Activated CD8-positive, alpha-beta T cell treated with anti-CD3 and anti-CD28 coated beads, Interleukin-2, amount 10 ng/mL, durations not matched to agents 7 days and 5 days (primary cell): ENCODE results near the gene IFIT1B. TPM values are rescaled to one million over a fixed set of nuclear protein-coding genes. Genes with fewer than 3 reads are reported as not detected.
A peak's percentile ranks its signal among the peaks of the same experiment; 100 is the strongest.
"Not testable (repeated sequence)": the region's sequence is repeated elsewhere in the genome, so short reads cannot be mapped to it uniquely, and the experiment has no call there.

Experiments used
- ATAC-seq: fragments of 150-1000 bp; cut with Tn5 transposase; one replicate; pipeline ENCODE4 v1.10.0; 2021; ENCODE audit warnings: moderate library complexity
- CTCF ChIA-PET: fragments of 350-600 bp; sonication (Branson Sonifier 250); formaldehyde crosslinking; loops from one replicate; lab custom pipeline; 2021; ENCODE audit warnings: antibody characterized with exemption; lab: Charles Lee
- POLR2A ChIA-PET: fragments of 350-600 bp; sonication (Branson Sonifier 250); formaldehyde crosslinking; loops from one replicate; lab custom pipeline; 2021; ENCODE audit warnings: antibody characterized with exemption; lab: Charles Lee
- DNase-seq: peaks from one replicate; pipeline ENCODE4 v3.0.0-alpha.2; 2020
- H3K27ac Mint-ChIP-seq: one replicate; pipeline ENCODE4 v1.8.0; 2021; ENCODE audit warnings: mild to moderate bottlenecking, mixed read lengths
- H3K27me3 Mint-ChIP-seq: one replicate; pipeline ENCODE4 v1.8.0; 2021; ENCODE audit warnings: low read depth, mixed read lengths
- H3K36me3 Mint-ChIP-seq: one replicate; pipeline ENCODE4 v1.8.0; 2021; ENCODE audit warnings: low read depth, mixed read lengths
- H3K4me1 Mint-ChIP-seq: one replicate; pipeline ENCODE4 v1.8.0; 2021; ENCODE audit warnings: low read depth, mixed read lengths
- H3K4me3 Mint-ChIP-seq: one replicate; pipeline ENCODE4 v1.8.0; 2021; ENCODE audit warnings: mild to moderate bottlenecking, mixed read lengths
- H3K9me3 Mint-ChIP-seq: one replicate; pipeline ENCODE4 v1.8.0; 2022; ENCODE audit warnings: mixed read lengths; ENCODE audit not compliant: insufficient read depth
- total RNA-seq, 2 experiments: library from RNA; stranded (reverse); gene quantifications; one replicate each; pipeline ENCODE4 v1.2.3, GENCODE V29; 2021

IFIT1B gene, protein sequence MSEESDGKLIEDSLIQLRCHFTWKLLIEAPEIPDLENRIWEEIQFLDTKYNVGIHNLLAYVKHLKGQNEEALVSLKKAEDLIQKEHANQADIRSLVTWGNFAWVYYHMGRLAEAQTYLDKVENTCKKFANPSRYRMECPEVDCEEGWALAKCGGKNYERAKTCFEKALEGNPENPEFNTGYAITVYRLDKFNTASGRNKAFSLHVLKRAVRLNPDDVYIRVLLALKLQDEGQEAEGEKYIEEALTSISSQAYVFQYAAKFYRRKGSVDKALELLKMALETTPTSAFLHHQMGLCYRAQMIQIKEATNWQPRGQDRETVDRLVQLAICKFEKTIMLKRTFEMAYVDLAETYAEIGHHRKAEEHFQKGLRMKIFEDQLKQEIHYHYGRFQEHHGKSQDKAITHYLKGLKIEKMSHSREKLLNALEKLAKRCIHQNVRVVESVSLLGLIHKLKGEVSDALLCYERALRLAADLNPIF
- not detected for total RNA-seq

- Mint-ChIP-seq H3K36me3 (no peaks in the 10 kb centered on the region), H3K27ac (no peak within 1 kb of the TSS), H3K27me3 (peaks cover 4% of the 10 kb centered on the region), H3K4me1 (no peaks in the 10 kb centered on the region), H3K4me3 (no peak within 1 kb of the TSS), H3K9me3 (no peaks in the 10 kb centered on the region)
- ATAC-seq (no peak), DNase-seq (no peak)
- POLR2A ChIA-PET = interaction anchor here (1.4 kb wide), 1 partner anchor 39 kb away, joined by 5 read pairs; no protein-coding TSS in a partner anchor
- CTCF ChIA-PET = interaction anchor here (0.7 to 1.3 kb wide), 3 partner anchors 9 to 14 kb away, joined by 3 to 11 read pairs (median 4); partner anchors contain the start of gene IFIT1
These were observed at the start of gene IFIT1B for GRCh38 chr10:89377705-89378637. Gene IFIT1B, plus strand, starts transcription at chr10:89378056. Its CDS starts 80 bp downstream, at chr10:89378136.

DNA sequence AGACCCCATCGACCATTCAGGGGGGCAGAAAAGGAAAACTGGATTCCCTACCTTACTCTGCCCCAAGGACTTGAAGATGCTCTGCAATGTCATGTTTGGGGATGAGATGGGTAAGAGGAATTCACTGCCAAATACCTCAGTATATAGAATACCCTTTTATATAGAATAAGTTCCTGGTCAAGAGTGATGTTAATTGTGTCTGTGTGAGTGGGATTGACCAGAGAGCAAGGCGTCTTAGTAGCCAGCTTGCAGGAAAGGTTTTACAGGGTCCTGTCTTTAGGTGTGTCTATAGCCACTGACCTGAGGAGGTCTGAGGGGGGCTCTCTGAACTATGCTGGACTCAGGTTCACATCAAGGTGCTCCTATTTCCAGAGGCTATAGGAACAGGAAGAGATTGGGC, 48.7 kb upstream of the IFIT1B start:
- Mint-ChIP-seq H3K27me3 (no peaks in the 10 kb centered on the region), H3K4me1 (peaks cover 72% of the 10 kb centered on the region), H3K9me3 (no peaks in the 10 kb centered on the region), H3K27ac (no peak overlapping the region), H3K36me3 (peaks cover 49% of the 10 kb centered on the region), H3K4me3 (peak overlapping the region; percentile 93)
- ATAC-seq (no peak), DNase-seq (no peak)
- CTCF ChIA-PET = interaction anchor here (1.2 kb wide), 1 partner anchor 40 kb away, joined by 3 read pairs; no protein-coding TSS in a partner anchor
- POLR2A ChIA-PET = interaction anchor here (2.3 to 2.8 kb wide), 2 partner anchors 63 to 85 kb away, joined by 19 to 23 read pairs; partner anchors contain the start of genes IFIT1 and IFIT5

GRCh38 chr10:89330014-89330413, 47.8 kb upstream of the IFIT1B start:
- H3K27ac Mint-ChIP-seq = peak overlapping the region; percentile 77
- peaks cover 51% of the 10 kb centered on the region for H3K36me3 Mint-ChIP-seq
- H3K9me3 Mint-ChIP-seq, CTCF ChIA-PET, ATAC-seq, DNase-seq, H3K27me3 Mint-ChIP-seq: not testable (repeated sequence)
- peak overlapping the region; percentile 93 for H3K4me3 Mint-ChIP-seq
- peaks cover 76% of the 10 kb centered on the region for H3K4me1 Mint-ChIP-seq
- POLR2A ChIA-PET = interaction anchor here (0.9 to 2.0 kb wide), 2 partner anchors 63 to 84 kb away, joined by 3 to 12 read pairs; partner anchors contain the start of genes IFIT1 and IFIT5

DNA sequence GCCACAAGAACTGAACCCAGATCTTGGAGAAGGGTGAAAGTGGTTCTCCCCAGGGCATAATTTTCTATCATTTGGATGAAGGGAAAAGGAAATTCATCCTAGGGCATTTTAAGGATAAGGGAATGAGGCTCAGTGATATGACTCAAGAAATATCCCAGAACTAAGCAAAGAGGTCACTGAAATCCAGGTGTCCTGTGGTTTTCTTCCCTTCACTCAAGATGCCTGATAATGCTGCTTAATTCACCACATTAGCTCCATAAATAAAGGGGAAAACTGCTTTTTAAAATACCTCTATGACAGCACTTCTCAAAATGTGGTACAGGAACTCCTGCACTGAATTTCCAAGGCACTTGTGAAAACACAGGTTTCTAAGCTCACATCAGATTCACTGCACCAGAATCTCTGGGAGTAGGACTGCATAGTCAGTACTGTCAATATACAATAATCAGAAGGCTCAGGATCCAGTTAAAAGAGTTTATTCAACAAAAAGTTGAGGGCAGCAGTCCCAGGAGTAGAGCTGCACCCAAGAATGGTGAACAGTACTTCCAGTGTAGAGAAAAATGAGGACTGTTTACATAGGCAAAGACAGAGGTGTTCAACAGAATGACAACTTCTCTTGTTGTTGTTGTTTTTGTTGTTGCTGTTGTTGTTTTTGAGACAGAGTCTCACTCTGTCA, 47.2 kb upstream of the IFIT1B start:
- ChIA-PET CTCF (interaction anchor here (1.0 to 2.2 kb wide), 2 partner anchors 39 to 58 kb away, joined by 3 to 9 read pairs; no protein-coding TSS in a partner anchor), POLR2A (interaction anchor here (0.6 to 2.0 kb wide), 6 partner anchors 35 to 504 kb away, joined by 3 to 12 read pairs (median 4); partner anchors contain the start of genes IFIT1, IFIT5 and KIF20B)
- peaks cover 6% of the 10 kb centered on the region for H3K27me3 Mint-ChIP-seq
- peak overlapping the region; percentile 93 for H3K4me3 Mint-ChIP-seq
- H3K4me1 Mint-ChIP-seq = peaks cover 82% of the 10 kb centered on the region
- DNase-seq = no peak
- ATAC-seq = no peak
- H3K9me3 Mint-ChIP-seq = no peaks in the 10 kb centered on the region
- peak overlapping the region; percentile 78 for H3K27ac Mint-ChIP-seq
- H3K36me3 Mint-ChIP-seq = peaks cover 53% of the 10 kb centered on the region

DNA sequence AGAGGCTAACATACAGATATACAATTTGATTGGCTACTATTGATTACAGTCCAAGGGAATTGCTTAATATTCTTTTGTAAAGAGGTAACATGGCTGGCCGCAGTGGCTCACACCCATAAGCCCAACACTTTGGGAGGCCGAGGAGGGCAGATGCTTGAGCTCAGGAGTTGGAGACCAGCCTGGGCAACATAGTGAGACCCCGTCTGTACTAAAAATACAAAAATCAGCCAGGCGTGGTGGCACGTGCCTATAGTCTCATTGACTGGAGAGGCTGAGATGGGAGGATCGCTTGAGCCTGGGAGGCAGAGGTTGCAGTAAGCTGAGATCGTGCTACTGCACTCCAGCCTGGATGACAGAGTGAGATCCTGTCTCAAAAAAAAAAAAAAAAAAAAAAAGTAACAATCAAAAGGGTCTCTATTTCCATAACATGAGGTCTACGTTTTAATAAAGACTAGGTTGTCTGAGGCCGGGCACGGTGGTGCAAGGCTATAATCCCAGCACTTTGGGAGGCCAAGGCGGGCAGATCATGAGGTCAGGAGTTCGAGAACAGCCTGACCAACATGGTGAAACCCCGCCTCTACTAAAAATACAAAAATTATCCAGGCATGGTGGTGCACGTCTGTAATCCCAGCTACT, 46.3 kb upstream of the IFIT1B start:
- peaks cover 59% of the 10 kb centered on the region for H3K36me3 Mint-ChIP-seq

GRCh38 chr10:89332123-89332633, 45.7 kb upstream of the IFIT1B start:
- peaks cover 87% of the 10 kb centered on the region for H3K4me1 Mint-ChIP-seq
- ATAC-seq (peak; percentile 54), DNase-seq (peak; percentile 52)
- ChIA-PET CTCF (interaction anchor here (0.8 to 2.2 kb wide), 5 partner anchors 32 to 80 kb away, joined by 3 to 9 read pairs (median 3); partner anchors contain the start of gene IFIT1), POLR2A (interaction anchor here (0.6 to 1.8 kb wide), 13 partner anchors 8 to 406 kb away, joined by 3 to 10 read pairs (median 5); partner anchors contain the start of genes FAS, KIF20B and LIPA)
- peaks cover 6% of the 10 kb centered on the region for H3K27me3 Mint-ChIP-seq
- no peaks in the 10 kb centered on the region for H3K9me3 Mint-ChIP-seq
- H3K27ac Mint-ChIP-seq = peak overlapping the region; percentile 78
- peak overlapping the region; percentile 93 for H3K4me3 Mint-ChIP-seq
- H3K36me3 Mint-ChIP-seq = peaks cover 60% of the 10 kb centered on the region

More for the DNA sequence above, 46.3 kb upstream of the IFIT1B start:
- H3K27me3 Mint-ChIP-seq, ATAC-seq, DNase-seq, H3K9me3 Mint-ChIP-seq: not testable (repeated sequence)
- Mint-ChIP-seq H3K27ac (peak overlapping the region; percentile 78), H3K4me1 (peaks cover 88% of the 10 kb centered on the region), H3K4me3 (peak overlapping the region; percentile 93)
- ChIA-PET POLR2A (interaction anchor here (0.6 to 2.0 kb wide), 12 partner anchors 7 to 505 kb away, joined by 3 to 12 read pairs (median 5); partner anchors contain the start of genes FAS, IFIT1 and KIF20B), CTCF (interaction anchor here (1.0 to 2.2 kb wide), 4 partner anchors 38 to 81 kb away, joined by 3 to 9 read pairs (median 6); partner anchors contain the start of gene IFIT1)

DNA sequence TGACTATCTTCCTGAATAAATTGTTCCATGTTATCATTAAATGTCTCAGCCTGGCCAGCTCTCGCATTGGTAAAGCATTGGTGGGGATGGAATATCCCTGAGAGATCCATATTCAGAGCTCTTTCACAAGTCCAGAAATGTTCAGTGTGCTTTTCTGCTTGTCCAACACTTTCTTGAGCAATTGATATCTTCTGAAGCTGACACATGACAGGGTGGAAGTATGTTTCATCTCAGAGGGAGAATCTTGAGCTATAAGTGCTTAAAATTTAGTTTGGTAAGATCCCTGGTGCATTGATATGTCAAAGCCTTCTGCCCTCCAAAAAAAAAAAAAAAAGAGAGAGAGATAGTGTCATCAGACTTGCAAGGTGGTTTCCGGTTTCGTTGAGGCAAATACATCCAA, 42.6 kb upstream of the IFIT1B start:
- ATAC-seq (no peak), DNase-seq (no peak)
- no peak overlapping the region for H3K27ac Mint-ChIP-seq
- no peaks in the 10 kb centered on the region for H3K9me3 Mint-ChIP-seq
- H3K36me3 Mint-ChIP-seq = peaks cover 69% of the 10 kb centered on the region
- H3K4me1 Mint-ChIP-seq = peaks cover 78% of the 10 kb centered on the region
- H3K27me3 Mint-ChIP-seq = peaks cover 6% of the 10 kb centered on the region
- ChIA-PET POLR2A (no interaction called here), CTCF (no interaction called here)
- no peak overlapping the region for H3K4me3 Mint-ChIP-seq

DNA sequence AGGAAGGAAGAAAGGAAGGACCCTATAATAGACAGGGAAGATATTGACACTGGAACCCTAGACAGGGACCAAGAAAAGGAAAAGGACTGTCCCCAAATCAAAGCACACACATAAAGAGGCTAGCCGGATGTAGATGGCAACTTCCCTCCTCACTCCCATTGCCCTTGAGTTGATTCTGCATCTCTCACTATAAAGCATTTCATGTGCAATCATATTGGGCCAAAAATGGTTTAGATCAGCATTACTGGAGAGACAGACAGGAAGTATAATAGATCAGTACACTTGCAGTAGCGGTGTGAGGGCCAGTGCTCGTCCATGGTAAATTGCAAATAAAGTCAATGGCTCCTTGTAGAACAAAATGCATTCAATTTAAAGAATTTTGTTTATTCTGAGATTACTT, 41.6 kb upstream of the IFIT1B start:
- Mint-ChIP-seq H3K27me3 (peaks cover 6% of the 10 kb centered on the region), H3K4me3 (no peak overlapping the region), H3K27ac (no peak overlapping the region), H3K9me3 (no peaks in the 10 kb centered on the region), H3K4me1 (peaks cover 67% of the 10 kb centered on the region), H3K36me3 (peaks cover 75% of the 10 kb centered on the region)
- ATAC-seq (no peak), DNase-seq (no peak)
- ChIA-PET POLR2A (no interaction called here), CTCF (interaction anchor here (2.3 kb wide), 1 partner anchor 33 kb away, joined by 16 read pairs; no protein-coding TSS in a partner anchor)

- CTCF ChIA-PET = interaction anchor here (2.3 kb wide), 1 partner anchor 32 kb away, joined by 16 read pairs; no protein-coding TSS in a partner anchor
- Mint-ChIP-seq H3K27me3 (peaks cover 6% of the 10 kb centered on the region), H3K27ac (no peak overlapping the region), H3K36me3 (peaks cover 80% of the 10 kb centered on the region), H3K9me3 (no peaks in the 10 kb centered on the region), H3K4me1 (peaks cover 56% of the 10 kb centered on the region), H3K4me3 (no peak overlapping the region)
- ATAC-seq (peak; percentile 31), DNase-seq (peak; percentile 58)
- POLR2A ChIA-PET = interaction anchor here (1.0 to 1.2 kb wide), 2 partner anchors 56 to 76 kb away, joined by 3 to 4 read pairs; partner anchors contain the start of gene IFIT5
These were observed 40.4 kb upstream of the IFIT1B start for GRCh38 chr10:89337484-89337883.
